Suprapubic skin (tissue), 4 donors: Measurements from ENCODE around the gene TYSND1.

Experiments used
- CTCF ChIP-seq, 2 donors: fragments of 200-600 bp in 1 of 2; fragments of 450-650 bp in 1 of 2; sonication (generic) in 1 of 2; IDR thresholded peaks; one replicate each; pipeline ENCODE4 v1.5.1; 2016 to 2019; ENCODE audit warnings: antibody characterized with exemption in 2 of 2, mild to moderate bottlenecking in 1 of 2, moderate library complexity in 1 of 2
- EP300 ChIP-seq: sonication (generic); formaldehyde crosslinking; IDR thresholded peaks from one replicate; pipeline ENCODE4 v1.6.1; 2017; ENCODE audit warnings: antibody characterized with exemption
- POLR2A ChIP-seq, 2 donors: fragments of 450-650 bp; IDR thresholded peaks; one replicate each; pipeline ENCODE4 v1.6.1; 2017; ENCODE audit warnings: antibody characterized with exemption in 2 of 2, mild to moderate bottlenecking in 2 of 2, moderate library complexity in 2 of 2
- POLR2AphosphoS5 ChIP-seq, 3 donors: sonication (generic); formaldehyde crosslinking; IDR thresholded peaks; one replicate each; pipeline ENCODE4 v1.6.1; 2017; ENCODE audit warnings: antibody characterized with exemption in 3 of 3

- TF ChIP-seq CTCF (IDR thresholded peaks at IDR 0.05): no peak
- no peak for TF ChIP-seq POLR2A (IDR thresholded peaks at IDR 0.05)
- TF ChIP-seq EP300: no peak
- TF ChIP-seq POLR2AphosphoS5 (IDR thresholded peaks at IDR 0.05): no peak
Observed at GRCh38 chr10:70137135-70137534, 9.4 kb downstream of the TYSND1 start.
